HG03439 (cell line): ENCODE data around the gene CFHR3.
"Not testable (repeated sequence)": the region's sequence is repeated elsewhere in the genome, so short reads cannot be mapped to it uniquely, and the experiment has no call there.

Experiments
- ATAC-seq: cut with Tn5 transposase; IDR thresholded peaks from one replicate; pipeline ENCODE4 v1.9.1; 2021; ENCODE audit warnings: mild to moderate bottlenecking, moderate library complexity; ENCODE audit not compliant: unreplicated experiment

CFHR3 gene

DNA sequence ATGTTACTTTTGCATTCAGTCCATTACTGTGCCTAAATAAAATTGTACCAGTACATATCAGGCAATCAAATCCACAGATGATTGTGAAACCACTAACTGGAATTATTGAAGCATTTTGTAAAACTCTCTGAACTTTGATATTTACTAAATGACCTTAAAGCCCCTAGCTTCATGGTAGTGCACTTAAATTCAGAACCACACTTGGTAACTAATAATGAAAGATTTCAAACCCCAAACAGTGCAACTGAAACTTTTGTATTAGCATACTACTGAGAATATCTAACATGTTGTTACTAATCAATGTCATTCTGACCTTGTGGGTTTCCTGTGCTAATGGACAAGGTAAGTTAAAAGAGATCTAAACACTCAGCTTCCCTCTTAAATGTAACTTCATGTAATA, at the start of gene CFHR3:
Gene CFHR3 (plus strand): TSS at position 238 of the 400 bp plus-strand sequence. CDS start 47 bp downstream, at position 285.
- ATAC-seq = peak; percentile 91

GRCh38 chr1:196732526-196732925, 42.1 kb upstream of the CFHR3 start:
- ATAC-seq = no peak

GRCh38 chr1:196733091-196733970, 41.3 kb upstream of the CFHR3 start:
- ATAC-seq = no peak

DNA sequence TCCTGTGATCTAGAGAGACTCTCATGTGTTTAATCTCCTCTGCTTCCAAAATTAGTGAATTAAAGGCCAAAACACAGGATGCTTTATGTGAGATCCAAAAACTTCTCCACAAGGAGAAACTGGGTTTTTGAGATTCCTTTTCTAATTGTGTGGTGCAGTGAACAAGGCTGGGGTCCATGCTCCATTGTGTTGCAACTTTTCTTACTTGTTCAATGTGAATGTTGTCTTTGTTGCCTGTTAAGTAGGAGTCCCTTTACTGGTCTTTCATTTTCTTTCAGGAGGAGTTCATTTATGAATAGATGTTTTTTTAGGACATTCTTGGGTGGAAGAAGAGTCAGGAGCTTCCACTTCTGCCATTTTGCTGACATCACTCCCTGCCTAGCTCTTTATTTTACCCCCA, 40.6 kb upstream of the CFHR3 start:
- ATAC-seq = no peak

DNA sequence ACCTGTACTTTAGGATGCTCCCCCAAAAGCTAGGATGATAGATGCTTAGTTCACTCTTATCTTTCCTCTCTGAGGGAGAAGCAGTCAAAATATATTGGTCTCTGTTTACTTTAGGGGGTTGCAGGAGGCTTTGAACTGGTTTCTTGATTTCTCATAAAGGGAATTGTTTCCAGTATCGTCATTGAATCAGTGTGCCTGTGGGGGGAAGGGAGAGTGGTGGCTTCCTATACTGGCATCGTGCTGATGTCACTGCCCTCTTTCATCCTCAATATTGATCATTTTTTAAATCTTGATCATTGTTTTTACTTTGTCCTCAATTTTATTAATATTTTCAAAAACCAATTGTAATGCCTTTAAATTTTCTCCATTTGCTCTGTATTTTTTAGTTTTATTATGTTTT, 40.2 kb upstream of the CFHR3 start:
- ATAC-seq = no peak

DNA sequence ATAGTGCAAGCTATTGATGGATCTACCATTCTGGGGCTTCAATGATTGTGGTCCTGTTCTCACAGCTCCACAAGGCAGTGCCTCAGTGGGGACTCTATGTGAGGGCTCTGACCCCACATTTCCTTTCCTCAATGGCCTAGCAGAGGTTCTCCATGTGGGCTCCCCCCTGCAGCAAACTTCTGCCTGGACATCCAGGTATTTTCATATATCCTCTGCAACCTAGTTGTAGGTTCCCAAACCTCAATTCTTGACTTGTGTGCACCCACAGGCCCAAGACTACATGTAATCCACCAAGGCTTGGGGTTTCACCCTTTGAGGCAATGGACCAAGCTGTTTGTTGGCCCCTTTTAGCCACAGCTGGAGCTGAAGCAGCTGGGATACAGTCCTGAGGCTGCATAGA, 35.9 kb upstream of the CFHR3 start:
- no peak for ATAC-seq

DNA sequence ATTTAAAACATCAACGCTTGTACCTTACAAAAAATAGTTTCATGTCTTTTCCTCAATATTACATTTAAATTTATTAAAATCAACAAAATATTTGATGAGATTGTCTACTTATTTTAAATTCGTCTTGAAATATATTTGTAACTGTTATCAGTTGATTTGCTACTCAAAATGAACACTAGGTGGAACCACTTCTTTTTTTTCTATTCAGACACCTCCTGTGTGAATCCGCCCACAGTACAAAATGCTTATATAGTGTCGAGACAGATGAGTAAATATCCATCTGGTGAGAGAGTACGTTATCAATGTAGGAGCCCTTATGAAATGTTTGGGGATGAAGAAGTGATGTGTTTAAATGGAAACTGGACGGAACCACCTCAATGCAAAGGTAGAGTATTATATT, 31.4 kb upstream of the CFHR3 start:
- ATAC-seq = peak; percentile 82

GRCh38 chr1:196765019-196765740, 9.5 kb upstream of the CFHR3 start:
- not testable (repeated sequence) for ATAC-seq

DNA sequence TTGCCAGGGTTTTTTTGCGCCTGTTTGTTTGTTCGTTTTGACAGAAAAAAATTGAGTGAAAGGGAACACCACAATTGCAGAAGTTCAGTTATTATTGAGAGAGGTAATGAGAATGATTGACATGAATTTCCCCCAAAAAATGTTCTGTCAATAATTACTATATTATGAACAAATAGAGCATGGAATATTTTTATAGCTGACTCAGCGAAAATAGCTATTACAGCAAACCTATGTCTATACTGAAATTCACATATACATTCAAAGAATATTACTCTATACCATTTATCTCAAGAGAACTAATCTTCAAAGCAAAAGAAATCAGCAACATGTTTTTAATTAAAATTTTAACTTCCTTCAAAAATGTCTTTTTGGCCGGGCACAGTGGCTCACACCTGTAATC, 4.8 kb upstream of the CFHR3 start:
- not testable (repeated sequence) for ATAC-seq

DNA sequence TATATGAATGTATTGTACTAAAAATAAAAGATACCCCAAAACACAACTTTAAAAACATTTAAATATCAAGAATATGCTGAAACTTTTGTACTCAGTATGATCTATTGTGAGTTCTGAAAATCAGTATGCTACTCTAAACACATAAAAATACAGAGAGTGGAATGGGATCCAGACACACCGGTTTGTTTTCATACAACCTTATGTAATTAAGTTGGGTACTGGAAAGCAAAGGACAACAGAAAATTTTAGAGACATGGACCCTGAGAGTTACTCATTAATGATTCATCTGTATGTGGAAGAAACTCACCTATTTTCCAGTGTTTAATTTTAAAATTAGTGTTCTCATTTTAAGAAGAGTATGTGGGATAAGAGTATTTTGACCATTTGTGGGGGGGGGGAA, 927 bp upstream of the CFHR3 start:
- no peak for ATAC-seq

DNA sequence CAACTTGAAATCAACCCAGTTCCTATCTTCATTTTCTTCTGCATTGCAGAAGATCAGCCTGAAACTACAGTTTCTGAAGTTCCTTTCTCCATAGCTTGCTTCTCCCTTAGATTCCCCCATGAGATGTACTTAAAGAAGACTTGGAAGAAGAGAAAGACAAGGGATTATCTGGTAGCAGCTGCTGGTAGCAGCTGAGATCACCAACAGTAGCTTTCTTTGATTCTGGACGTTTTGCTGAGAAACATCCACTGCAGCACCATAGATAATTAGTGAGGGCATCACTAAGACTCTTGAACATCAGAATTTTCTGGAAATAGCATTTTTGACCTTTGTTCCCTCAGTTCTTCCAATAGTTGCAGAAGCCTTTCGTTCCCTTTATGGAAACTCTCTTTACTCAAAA, 465 bp upstream of the CFHR3 start:
- ATAC-seq = no peak

DNA sequence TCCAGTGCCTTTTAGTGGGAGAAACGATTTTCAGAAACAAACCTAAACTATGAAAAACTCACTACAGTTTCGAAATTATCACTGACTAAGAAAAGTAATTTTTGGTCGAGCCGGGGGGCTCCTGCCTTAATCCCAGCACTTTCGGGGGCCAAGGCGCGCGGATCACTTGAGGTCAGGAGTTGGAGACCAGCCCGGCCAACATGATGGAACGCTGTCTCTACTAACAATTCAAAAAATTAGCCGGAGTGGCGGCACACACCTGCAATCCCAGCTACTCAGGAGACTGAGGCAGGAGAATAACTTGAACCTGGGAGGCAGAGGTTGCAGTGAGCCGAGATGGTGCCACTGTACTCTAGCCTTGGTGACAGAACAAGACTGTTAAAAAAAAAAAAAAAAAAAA, 3.0 kb downstream of the CFHR3 start:
- ATAC-seq = no peak

- no peak for ATAC-seq
Observed at GRCh38 chr1:196779093-196779492, 4.5 kb downstream of the CFHR3 start.

DNA sequence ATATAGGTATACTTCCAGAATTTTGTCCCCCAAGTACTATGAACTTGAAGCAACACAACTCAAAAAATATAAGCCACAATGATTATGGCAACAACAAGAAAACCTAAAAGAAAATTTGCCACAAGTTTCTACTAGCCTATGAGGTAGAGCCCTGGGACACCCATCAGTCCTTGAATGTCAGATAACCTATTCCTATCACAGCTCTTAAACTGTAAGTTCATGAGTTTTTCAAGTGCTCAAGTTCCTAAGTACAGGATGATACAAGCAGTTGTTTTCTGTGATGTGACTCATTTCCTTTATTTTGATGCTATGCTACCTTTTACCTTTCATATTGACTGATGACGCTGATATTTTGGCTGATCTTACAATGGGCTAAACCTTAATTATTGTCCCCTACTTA, 16.6 kb downstream of the CFHR3 start:
- not testable (repeated sequence) for ATAC-seq

GRCh38 chr1:196794103-196794502, 19.5 kb downstream of the CFHR3 start:
- ATAC-seq = not testable (repeated sequence)

DNA sequence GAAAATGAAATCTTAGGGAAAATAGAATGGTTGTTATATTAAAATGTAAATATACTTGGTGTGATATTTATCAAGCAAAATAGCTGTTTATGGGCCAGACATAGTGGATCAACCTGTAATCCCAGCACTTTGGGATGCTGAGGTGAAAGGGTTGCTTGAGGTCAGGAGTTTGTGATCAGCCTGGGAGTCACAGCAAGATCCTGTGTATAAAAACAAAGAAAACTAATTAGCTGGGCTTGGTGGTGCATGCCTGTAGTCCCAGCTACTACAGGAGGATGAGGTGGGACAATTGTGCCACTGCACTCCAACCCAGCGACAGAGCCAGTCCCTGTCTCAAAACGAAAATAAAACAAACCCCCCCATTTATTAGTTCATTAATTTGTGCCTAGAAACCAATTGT, 23.3 kb downstream of the CFHR3 start:
- no peak for ATAC-seq

GRCh38 chr1:196801920-196802319, 27.3 kb downstream of the CFHR3 start:
- ATAC-seq = not testable (repeated sequence)

DNA sequence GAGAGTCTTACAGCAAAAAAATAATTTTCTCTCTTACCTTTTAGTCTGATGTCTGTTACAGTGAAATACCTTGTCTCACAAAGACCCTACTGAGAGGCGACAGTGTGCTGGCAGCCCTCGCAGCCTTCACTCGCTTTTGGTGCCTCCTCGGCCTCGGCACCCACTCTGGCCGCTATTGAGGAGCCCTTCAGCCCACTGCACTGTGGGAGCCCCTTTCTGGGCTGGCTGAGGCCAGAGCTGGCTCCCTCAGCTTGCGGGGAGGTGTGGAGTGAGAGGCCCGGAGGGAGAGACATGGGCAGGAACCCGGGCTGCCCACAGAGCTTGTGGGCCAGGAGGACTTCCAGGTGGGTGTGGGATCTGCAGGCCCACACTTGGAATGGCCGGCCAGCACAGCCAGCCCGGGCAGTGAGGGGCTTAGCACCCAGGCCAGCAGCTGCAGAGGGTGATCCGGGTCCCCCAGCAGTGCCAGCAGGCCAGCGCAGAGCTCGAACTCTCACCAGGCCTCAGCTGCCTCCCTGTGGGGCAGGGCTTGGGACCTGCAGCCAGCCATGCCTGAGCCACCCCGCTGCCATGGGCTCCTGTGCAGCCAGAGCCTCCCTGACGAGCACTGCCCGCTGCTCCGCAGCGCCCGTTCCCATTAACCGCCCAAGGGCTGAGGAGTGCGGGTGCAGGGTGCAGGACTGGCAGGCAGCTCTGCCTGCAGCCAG, 34.0 kb downstream of the CFHR3 start:
- ATAC-seq = no peak

DNA sequence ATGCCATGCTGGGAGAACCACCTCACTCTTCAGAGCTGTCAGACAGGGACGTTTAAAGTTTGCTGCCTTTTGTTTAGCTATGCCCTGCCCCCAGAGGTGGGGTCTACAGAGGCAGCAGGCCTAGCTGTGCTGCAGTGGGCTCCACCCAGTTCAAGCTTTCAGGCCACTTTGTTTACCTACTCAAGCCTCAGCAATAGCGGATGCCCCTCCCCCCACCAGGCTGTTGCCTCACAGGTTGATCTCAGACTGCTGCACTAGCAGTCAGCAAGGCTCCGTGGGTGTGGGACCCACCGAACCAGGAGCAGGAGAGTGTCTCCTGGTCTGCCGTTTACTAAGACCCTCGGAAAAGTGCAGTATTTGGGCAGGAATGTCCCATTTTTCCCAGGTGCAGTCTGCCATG, 42.8 kb downstream of the CFHR3 start:
- ATAC-seq = not testable (repeated sequence)

DNA sequence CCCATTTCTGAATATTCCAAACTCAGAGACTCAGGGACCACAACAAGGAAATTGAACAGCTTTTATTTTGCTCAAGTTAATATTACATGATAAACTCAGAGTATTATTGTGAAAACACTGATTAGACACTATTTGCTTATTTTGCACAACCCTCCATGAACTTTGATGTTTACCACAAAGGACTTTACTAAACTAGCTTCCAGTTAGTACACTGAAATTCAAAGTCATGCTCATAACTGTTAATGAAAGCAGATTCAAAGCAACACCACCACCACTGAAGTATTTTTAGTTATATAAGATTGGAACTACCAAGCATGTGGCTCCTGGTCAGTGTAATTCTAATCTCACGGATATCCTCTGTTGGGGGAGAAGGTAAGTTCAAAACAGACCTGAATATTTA, 44.9 kb downstream of the CFHR3 start, which contains the start of gene CFHR1:
Gene CFHR1 (plus strand): TSS at position 201 of the 400 bp plus-strand sequence. CDS start 114 bp downstream, at position 315.
- not testable (repeated sequence) for ATAC-seq

DNA sequence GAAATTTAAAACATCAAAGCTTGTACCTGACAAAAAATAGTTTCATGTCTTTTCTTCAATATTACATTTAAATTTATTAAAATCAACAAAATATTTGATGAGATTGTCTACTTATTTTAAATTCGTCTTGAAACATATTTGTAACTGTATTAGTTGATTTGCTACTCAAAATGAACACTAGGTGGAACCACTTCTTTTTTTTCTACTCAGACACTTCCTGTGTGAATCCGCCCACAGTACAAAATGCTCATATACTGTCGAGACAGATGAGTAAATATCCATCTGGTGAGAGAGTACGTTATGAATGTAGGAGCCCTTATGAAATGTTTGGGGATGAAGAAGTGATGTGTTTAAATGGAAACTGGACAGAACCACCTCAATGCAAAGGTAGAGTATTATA, 53.2 kb downstream of the CFHR3 start:
- ATAC-seq = not testable (repeated sequence)
